T-helper 2 cell treated with Interferon-gamma antibody and Interleukin-4, amounts not matched to agents 100 ng/mL and 5 ng/mL, for 36 hours (primary cell): ENCODE results near the gene ANKRD6. TPM values are rescaled to one million over a fixed set of nuclear protein-coding genes. Genes with fewer than 3 reads are reported as not detected.

Experiments used
- intact Hi-C: fragments of 100-400 bp; cut with micrococcal nuclease; formaldehyde crosslinking; loops from one replicate; pipeline ENCODE4 v1.15.1; 2023
- total RNA-seq: library from RNA; stranded (reverse); gene quantifications from 2 replicates; pipeline ENCODE4 v1.2.3, GENCODE V29; 2022

Gene ANKRD6
- total RNA-seq, 1 donor from 2014 or later = 0.93 TPM

DNA sequence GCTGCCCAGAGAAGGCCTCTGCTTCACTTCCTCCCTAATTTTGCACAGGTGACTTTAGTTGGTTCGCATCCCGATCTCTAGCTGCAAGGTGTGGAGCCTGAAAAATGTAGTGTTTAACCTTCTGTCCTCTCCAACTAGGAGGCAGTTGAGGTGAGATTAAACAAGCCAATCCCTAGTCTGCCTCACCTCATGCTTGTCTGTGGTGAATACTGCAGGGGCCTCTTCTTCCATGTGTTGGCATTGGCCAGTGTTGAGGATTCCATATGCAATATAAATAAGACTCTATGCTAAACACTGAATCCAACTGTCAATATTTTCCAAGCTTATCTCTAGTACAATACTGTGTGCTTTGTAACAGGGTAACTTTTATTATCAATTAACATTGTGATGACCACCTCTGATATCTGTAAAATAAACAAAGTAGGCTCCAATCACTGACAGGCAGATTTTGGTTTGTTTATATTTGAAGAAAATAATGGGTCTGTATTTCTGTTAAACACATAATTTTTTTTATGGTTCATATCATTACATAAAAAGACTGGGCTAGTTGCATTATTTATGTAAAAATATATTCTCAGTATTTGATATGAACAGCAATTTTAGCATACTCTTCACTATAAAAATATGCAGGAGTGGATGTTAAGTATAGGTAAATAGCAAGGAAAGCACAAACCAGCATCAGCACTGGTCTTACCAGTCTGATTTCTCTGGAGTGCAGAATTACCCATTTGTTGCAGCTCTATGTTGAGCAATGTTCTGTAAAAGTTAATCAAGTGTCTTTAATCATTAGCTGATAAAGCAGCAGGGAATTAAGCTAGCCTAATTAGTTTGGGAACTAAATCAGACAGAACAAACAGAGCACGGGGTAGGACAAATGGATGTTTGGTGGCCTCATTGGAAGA lies 74.0 kb downstream of the ANKRD6 start:
- intact Hi-C loops = no loop called here

DNA sequence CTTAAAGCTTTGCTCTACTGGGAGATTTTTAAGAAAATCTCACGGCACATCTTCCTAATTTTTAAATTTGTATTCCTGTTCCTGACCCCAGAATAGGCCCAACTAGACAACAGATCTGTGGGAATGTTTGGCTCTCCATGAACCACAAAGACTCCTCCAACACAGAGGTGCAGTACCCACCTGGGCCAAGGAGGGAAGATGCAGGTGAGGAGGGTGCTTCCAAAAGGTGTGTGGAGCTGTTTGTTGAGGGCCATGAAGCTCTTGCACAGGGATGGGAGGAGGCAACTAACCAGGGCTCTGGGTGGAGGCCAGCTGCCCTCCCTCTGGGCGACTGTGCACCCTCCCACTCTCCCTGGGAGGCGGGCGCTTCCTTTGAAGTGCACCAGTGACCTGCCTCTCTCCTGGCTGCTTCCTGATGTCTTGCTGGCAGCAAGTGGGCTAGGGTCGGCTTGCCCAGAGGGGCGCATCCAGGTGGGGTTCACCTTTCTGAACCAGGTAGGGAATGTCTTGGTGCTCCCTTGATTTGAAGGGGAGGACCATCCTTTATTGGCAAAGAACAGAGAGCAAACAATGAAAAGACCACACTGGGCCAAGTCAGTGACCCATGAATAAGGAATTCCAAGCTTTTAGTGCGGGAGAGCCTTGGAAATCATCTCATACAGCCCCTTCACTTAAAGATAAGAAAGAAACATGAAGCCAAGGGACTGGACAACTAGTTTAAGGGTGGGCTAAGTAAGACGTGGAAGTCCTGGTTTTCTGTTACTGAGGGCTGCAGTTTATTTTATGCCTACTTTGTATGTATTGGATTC lies 76.0 kb downstream of the ANKRD6 start:
- intact Hi-C loops = no loop called here

DNA sequence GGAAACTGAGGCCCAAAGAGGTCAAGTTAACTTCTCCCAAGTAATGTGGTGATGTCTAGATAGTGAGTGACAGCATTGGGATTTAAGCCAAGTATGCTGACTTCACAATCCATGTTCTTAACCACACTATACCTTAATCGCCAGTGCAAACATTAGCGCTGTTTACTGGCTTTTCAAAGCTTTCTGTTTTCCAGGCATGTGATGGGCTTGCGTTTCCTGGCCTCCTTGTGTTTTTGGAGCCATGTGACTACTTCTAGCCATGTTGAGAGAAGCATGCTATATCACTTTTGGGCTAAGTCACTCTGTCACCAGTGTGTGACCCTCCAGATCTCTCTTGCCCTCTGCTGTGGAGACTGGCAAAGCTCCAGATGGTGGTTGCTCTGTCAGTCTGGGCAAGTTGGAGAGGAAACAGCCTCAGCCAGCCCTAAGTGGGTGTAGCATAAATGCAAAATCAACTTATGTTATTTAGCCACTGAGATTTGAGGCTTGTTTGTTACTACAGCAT lies 76.9 kb downstream of the ANKRD6 start:
- intact Hi-C loops = no loop called here

DNA sequence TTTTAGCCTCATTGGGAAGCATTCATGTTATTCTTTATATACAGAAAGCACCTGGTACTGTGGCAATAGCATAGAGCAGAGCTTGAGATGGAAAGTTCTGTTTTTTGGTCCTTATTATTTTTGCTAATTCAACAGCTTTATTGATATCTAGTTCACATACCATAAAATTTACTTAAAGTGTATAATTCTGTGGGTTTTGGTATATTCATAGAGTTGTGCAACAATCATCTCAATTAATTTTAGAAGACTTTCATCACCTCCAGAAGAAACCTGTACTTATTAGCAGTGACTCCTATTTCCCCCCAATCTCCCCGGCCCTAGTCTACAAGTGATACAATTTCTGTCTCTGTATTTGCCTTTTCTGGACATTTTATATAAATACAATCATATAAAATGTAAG lies 77.4 kb downstream of the ANKRD6 start:
- intact Hi-C loops = no loop called here

DNA sequence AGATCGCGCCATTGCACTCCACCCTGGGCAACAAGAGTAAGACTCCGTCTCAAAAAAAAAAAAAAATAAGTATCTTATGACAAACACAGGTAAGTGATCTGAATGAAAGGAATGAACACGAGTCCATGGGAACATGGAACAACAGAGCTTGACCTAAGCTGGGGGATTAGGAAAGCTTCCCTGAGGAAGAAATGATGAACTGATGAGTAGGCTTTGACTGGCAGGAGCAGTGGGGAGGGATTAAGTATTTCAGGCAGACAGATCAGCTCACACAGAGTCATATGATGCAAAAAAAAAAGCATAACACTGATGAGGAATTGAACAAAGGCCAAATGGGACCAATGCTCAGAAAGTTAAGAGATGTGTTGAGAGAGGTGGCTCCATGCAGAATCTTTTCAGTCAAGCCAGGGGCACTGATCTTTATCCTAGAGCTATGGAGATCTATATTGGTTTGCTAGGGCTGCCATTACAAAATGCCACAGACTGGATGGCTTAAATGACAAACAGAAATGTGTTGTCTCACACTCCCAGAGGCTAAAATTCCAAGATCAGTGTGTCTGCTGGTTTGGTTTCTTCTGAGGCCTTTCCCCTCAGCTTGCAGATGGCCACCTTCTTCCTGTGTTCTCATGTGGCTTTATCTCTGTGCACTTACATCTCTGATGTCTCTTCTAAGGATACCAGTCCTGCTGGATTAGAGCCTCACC lies 85.6 kb downstream of the ANKRD6 start:
- intact Hi-C loops = no loop called here

DNA sequence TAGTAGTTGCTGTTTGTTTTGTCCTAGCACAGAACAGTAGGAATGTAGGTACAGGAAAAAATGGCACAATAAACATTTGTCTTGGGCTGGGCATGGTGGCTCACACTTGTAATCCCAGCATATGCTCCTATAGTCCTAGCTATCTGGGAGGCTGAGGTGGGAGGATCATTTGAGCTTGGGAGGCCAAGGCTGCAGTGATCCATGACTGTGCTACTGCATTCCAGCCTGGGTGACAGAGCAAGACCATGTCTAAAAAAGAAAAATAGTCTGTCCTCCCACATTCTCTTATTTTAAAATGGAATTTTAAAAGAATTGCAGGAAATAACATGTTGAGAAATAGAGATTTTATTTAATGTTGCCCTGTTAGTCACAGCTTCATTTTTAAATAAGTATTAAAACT lies 87.8 kb downstream of the ANKRD6 start:
- intact Hi-C loops = no loop called here

DNA sequence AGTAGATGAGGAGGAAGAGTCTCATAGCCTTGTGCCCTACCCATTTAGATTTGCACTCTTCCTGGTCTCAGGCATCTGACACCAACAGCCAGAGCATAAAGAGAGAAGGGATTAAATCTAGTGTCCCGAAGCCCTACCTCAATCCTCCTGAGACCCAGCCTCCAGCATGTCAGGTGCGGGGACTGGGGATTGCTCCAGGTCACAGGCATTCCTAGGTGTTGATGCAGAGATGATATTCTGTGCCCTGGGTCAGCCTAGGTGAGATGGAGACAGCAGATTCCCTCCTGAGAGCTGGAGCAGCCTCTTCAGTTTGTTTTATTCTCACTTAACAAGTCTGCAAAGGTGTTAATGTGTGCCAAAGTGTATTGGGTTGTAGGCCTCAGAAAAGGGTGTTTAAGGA lies 89.8 kb downstream of the ANKRD6 start:
- intact Hi-C loops = no loop called here

DNA sequence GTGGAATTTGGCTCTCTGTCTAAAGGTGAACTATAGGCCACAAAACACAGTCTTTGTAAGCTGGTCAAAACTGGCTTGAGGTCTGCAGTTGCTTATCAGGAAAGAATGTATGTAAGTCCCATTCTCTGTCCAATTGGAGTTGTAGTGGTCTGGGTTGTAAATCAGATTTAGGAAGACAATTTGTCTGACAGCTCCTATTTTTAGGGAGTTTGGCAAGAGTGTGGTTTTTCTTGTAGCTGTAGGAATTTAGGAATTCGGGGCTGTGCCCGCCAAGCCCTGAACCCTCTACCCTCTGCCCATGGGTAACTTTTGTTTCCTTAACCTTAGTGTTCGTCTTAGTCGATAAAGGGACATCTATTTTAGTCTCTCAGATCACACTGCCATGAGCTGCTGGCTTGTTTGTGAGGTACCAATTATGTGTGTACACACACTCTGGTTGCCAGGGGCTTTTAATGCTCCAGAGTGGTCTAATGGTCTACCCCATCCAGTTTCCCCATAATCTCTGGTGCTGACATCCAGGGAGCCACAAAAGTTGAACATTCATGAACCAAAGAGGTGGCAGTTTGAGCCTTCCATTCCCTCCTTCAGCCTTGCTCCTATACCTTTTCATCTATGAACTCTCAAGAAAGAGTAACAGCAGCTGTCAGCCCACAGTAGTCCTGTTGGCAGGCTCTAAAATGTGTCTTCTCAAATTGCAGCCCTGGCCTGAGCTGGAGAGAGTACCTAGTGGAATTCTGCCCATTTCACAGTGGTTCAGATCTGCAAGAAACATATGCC lies 93.0 kb downstream of the ANKRD6 start:
- intact Hi-C loops = no loop called here

DNA sequence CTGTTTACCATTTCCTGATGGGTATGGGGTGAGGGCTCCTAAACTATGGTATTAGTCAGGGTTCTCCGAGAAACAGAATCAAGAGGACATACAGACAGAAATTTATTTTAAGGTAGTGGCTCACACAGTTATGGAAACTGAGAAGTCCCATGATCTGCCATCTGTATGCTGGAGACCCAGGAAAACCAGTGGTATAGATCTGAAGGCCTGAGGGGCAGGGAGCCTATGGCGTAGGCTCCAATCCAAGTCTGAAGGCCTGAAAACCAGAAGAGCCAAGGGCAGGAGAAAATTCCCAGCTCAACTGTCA lies 93.6 kb downstream of the ANKRD6 start:
- intact Hi-C loops = no loop called here

DNA sequence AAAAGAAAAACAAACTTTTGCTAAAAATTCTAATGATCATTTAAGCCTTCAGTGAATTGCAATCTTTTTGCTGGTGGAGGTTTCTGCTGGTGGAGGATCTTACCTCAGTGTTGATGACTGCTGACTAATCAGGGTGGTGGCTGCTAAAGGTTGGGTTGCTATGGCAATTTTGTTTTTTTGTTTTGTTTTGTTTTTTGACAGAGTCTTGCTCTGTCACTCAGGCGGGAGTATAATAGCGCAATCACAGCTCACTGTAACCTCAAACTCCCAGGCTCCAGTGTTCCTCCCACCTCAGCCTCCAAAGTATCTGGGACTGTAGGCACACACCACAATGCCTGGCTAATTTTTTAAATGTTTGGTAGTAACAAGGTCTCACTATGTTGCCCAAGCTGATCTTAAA lies 94.7 kb downstream of the ANKRD6 start:
- intact Hi-C loops = no loop called here

DNA sequence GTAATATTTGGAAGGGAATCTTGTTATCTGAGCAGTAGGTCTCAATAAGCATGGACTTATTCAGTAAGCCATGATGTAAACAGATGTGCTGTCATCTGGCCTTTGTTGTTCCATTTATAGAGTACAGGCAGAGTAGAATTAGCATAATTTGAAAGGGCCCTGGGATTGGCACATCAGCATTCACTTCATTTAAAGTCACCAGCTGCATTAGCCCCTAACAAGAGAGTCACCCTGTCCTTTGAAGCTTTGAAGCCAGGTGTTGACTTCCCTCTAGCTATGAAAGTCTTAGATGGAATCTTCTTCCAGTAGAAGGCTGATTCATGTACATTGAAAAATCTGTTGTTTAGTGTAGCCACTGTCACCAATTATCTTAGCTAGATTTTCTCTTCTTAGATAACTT lies 95.9 kb downstream of the ANKRD6 start:
- intact Hi-C loops = no loop called here

DNA sequence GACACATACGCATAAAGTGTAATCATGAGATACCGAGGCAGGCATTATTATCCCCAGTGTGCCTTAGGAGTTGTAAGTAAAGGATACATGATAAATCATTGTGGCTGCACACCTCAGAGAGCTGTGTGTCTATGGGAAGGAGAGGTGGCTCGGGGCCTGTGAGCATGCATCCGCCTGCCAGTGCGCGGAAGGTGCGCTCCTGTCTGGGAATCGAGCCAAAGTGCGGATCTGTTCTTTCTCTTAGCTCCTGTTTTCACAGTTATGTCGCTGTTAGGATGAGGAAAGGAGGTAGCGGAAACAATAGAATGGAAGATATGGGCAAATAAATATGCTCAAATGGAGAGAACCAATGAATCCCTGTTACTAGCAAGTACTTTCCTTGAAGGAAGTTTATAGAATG lies 98.0 kb downstream of the ANKRD6 start:
- intact Hi-C loops = no loop called here

DNA sequence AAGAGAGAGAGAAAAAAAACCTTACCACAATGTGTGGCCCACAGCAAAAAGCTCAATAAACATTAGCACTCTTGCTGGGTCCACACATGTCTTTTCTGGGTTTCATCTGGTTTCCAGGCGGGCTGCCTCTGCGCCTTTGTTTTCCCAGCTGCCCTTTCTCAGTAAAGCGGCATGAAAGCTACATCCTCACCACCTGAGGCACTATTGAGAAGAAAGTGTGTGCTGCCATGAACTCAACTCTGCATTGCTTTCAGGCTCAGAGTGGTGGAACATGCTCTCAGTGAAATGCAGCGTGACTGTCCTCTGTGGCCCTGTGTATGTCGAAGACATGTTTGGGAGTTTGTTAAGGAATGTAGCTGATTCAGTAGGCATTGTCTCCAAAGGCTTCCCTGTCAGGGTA lies 103.3 kb downstream of the ANKRD6 start:
- intact Hi-C loops = no loop called here

DNA sequence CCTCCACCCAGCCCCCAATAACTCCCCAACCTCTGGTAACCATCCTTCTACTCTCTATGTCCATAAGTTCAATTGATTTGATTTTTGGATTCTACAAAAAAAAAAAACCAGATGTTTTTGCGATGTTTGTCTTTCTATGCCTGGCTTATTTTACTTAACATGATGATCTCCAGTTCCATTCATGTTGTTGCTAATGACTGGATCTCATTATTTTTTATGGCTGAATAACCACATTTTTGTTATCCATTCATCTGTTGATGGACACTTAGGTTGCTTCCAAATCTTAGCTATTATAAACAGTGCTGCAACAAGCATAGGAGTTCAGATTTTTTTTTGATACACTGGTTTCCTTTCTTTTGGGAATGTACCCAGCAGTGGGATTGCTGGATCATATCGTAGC lies 106.8 kb downstream of the ANKRD6 start:
- intact Hi-C loops = no loop called here

DNA sequence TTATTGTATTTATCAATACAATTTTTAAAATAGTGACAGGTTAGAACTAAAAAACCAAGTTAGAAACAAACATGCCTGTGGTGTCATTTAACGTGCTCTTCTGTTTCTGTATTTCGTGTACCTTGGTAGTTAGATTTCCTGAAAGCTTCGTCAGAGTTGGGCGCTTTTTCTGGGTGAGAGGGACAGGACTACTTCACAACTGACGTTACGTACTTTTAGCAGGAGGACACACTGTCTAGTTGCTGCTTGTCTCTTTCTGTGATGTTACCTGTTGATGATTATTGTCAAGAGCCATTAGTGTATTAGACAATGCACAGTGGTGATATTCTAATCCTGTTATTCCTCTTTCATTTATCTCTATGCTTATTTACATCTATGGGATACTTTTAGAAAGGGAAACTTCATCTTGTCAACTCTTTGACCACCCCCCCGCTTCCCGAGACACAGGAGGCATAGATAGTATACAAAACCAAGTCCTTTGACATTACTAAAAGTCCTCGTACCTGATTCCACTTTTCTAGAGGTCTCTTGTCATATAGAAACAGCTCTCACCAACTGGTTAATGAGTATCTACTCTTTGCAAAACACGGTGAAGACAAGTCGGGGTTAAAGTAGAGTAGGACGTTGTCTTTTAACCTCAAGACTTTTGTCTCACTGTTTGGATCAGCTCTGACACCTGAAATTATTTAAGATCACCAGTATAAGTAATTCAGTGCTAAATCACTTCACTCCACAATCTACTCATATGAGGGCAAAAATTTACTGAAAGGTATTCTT lies 109.3 kb downstream of the ANKRD6 start:
- intact Hi-C loops = no loop called here

DNA sequence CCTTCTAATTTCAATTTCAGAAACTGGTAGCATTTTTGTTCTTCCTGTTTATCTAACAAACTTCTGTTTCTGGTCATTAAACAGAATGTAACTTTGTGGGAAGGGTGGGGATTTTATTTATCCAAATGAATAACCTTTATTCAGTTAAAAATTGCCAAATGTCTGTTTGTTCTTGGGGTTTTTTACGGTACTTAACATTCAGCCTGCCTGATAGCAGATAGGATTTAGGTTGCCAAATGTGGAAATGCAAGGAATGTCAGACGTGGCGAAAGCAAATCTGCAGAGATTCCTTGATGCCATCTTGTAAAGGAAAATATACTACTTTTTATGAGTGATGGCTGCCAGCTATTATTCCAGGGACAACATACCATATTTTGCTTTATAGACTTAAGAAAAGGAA lies 109.9 kb downstream of the ANKRD6 start:
- intact Hi-C loops = no loop called here

DNA sequence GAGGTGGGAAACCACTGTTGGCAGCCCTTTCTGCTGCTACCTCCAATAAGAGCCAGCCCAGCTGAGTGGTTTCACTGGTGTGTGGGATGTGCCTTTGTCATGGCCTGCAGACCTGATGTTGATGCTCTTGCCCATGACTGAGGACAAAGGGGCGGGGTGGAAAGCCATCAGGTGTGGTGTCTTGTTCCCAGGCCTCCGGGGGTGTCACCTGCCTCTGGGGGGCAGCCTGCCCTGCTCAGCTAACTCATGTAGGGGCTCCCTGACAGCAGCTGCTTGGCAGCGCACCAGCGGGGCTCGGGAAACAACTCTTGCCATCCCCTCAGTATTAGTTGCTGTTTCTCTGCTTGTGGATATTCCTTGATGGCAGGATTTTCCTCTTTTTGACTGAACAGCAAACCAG lies 114.3 kb downstream of the ANKRD6 start:
- intact Hi-C loops = no loop called here

DNA sequence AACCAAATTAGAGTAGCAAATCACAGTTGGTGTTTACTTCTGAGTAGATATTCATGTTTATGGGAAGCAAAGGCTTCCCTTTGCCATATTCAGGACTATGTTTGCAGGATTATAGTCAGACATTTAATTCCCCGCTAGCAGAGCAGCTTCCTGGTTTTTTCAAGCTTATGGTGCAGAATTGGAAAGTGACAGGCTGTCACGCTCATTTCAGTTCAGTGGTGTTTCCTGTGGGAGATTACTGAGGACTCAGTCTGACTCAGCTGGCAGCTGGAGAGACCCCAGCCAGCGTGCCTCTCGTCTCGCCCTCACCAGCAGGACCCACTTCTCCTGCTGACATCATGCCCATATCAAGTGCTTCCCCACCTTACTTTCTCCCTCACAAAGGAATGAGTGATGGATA lies 120.5 kb downstream of the ANKRD6 start:
- intact Hi-C loops = no loop called here

DNA sequence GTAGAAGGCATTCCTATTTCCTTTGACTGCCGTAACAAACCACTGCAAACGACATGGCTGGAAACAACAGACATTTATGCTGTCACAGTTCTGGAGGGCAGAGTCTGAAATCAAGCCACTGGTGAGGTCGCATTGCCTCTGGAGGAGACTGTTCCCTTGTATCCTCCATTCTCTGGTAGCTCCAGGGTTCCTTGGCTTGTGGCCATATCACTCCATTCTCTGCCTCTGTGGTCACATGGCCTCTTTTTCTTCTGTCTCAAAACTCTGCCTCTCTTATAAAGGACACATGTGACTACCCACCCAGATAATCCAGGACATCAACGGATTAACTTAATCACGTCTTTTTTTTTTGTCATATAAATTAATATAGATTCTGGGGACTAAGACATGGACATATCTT lies 121.2 kb downstream of the ANKRD6 start:
- intact Hi-C loops = no loop called here

DNA sequence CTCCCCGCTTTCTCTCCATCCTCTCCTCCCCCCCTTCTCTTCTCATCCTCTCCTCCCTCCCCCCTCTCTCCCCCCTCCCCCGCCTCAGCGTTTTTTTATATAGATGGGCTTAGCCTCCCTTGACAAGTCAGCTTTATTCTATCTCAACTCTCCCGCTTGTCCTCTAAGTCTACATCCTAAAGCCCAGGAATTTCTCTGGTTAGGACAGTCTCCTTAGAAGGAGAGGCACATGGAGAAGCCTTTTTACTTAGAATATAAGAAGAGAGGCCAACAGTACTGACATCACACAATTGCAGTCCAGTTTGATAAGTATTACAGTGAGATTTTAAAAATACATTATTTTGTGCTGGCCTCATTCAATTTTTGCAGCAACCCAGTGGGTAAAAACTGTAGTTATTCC lies 122.1 kb downstream of the ANKRD6 start:
- intact Hi-C loops = no loop called here
